Measurements from ENCODE around the gene VAMP3. TPM values are rescaled to one million over a fixed set of nuclear protein-coding genes. Genes with fewer than 3 reads are reported as not detected.

VAMP3 gene
- total RNA-seq, 1 experiment from 2014 or later = 57.8 TPM

GRCh38 chr1:7770669-7770996, 463 bp upstream of the VAMP3 start:
- no peaks in the 10 kb centered on the region for H3K9me3 Mint-ChIP-seq (ENCODE audit: low read depth, unreplicated experiment)
- CTCF ChIA-PET = no interaction called here
- TSS peak; percentile 37 for BruUV-seq (replicated peaks)
- TF ChIP-seq CTCF (IDR thresholded peaks at IDR 0.05; ENCODE audit: unreplicated experiment) = no peak
- no peak overlapping the region for H3K27ac Mint-ChIP-seq (ENCODE audit: unreplicated experiment)
- no peak for DNase-seq
- intact Hi-C loops (cut with micrococcal nuclease; ENCODE audit: unreplicated experiment) = no loop called here
- peak overlapping the region; percentile 90 for H3K4me3 Mint-ChIP-seq (ENCODE audit: low read depth, unreplicated experiment)
- peaks cover 21% of the 10 kb centered on the region for H3K36me3 Mint-ChIP-seq (ENCODE audit: insufficient read depth, unreplicated experiment)
- H3K27me3 Mint-ChIP-seq (ENCODE audit: unreplicated experiment) = no peaks in the 10 kb centered on the region
- peaks cover 19% of the 10 kb centered on the region for H3K4me1 Mint-ChIP-seq (ENCODE audit: low read depth, unreplicated experiment)

GRCh38 chr1:7771823-7772299, 765 bp downstream of the VAMP3 start:
- peak overlapping the region; percentile 73 for H3K27ac Mint-ChIP-seq (ENCODE audit: unreplicated experiment)
- TF ChIP-seq CTCF (IDR thresholded peaks at IDR 0.05; ENCODE audit: unreplicated experiment) = no peak
- peaks cover 19% of the 10 kb centered on the region for H3K4me1 Mint-ChIP-seq (ENCODE audit: low read depth, unreplicated experiment)
- DNase-seq = no peak
- BruUV-seq (replicated peaks) = no TSS peak
- H3K4me3 Mint-ChIP-seq (ENCODE audit: low read depth, unreplicated experiment) = peak overlapping the region; percentile 90
- intact Hi-C loops (cut with micrococcal nuclease; ENCODE audit: unreplicated experiment) = no loop called here
- H3K27me3 Mint-ChIP-seq (ENCODE audit: unreplicated experiment) = no peaks in the 10 kb centered on the region
- H3K9me3 Mint-ChIP-seq (ENCODE audit: low read depth, unreplicated experiment) = no peaks in the 10 kb centered on the region
- CTCF ChIA-PET = no interaction called here
- peaks cover 21% of the 10 kb centered on the region for H3K36me3 Mint-ChIP-seq (ENCODE audit: insufficient read depth, unreplicated experiment)

DNA sequence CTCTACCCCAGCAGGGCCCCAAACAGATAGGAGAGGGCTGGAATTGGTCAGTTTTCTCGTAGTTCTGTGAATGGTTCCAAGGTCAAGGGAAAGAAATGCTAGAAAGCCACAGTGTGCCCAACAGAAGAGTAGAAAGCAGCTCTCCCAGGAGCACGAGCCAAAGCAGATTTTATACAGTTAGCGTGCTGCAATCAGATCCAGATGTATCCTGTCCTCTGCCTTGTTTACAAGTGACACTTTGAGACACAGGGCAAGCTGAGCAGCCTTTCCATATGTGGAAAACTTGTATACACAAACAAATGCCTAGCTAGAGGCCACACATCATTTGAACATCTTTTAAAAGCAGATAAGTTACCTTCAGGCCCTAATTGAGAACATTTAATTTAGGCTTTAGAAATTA, 6.5 kb downstream of the VAMP3 start:
- H3K4me3 Mint-ChIP-seq (ENCODE audit: low read depth, unreplicated experiment) = no peak overlapping the region
- CTCF ChIA-PET = no interaction called here
- H3K4me1 Mint-ChIP-seq (ENCODE audit: low read depth, unreplicated experiment) = peaks cover 17% of the 10 kb centered on the region
- peaks cover 19% of the 10 kb centered on the region for H3K36me3 Mint-ChIP-seq (ENCODE audit: insufficient read depth, unreplicated experiment)
- intact Hi-C loops (cut with micrococcal nuclease; ENCODE audit: unreplicated experiment) = no loop called here
- no peaks in the 10 kb centered on the region for H3K9me3 Mint-ChIP-seq (ENCODE audit: low read depth, unreplicated experiment)
- H3K27me3 Mint-ChIP-seq (ENCODE audit: unreplicated experiment) = no peaks in the 10 kb centered on the region
- no peak overlapping the region for H3K27ac Mint-ChIP-seq (ENCODE audit: unreplicated experiment)
- no peak for TF ChIP-seq CTCF (IDR thresholded peaks at IDR 0.05; ENCODE audit: unreplicated experiment)
- no peak for DNase-seq
- no TSS peak for BruUV-seq (replicated peaks)

GRCh38 chr1:7778133-7778628, 7.1 kb downstream of the VAMP3 start:
- Mint-ChIP-seq H3K9me3 (ENCODE audit: low read depth, unreplicated experiment) (no peaks in the 10 kb centered on the region), H3K4me1 (ENCODE audit: low read depth, unreplicated experiment) (peaks cover 20% of the 10 kb centered on the region), H3K36me3 (ENCODE audit: insufficient read depth, unreplicated experiment) (peaks cover 22% of the 10 kb centered on the region), H3K4me3 (ENCODE audit: low read depth, unreplicated experiment) (no peak overlapping the region), H3K27ac (ENCODE audit: unreplicated experiment) (no peak overlapping the region), H3K27me3 (ENCODE audit: unreplicated experiment) (no peaks in the 10 kb centered on the region)
- CTCF ChIA-PET = no interaction called here
- BruUV-seq (replicated peaks) = no TSS peak
- intact Hi-C loops (cut with micrococcal nuclease; ENCODE audit: unreplicated experiment) = no loop called here
- no peak for TF ChIP-seq CTCF (IDR thresholded peaks at IDR 0.05; ENCODE audit: unreplicated experiment)
- DNase-seq = no peak

Data from Calu3 (cell line).